HL-60 (cell line): ENCODE measurements around the gene SCNN1G.

Experiments used
- GABPA ChIP-seq: IDR thresholded peaks from 2 replicates; pipeline ENCODE4 v1.6.1; 2012; ENCODE audit warnings: low read depth
- POLR2AphosphoS5 ChIP-seq: IDR thresholded peaks from 2 replicates; pipeline ENCODE4 v1.6.1; 2012; ENCODE audit warnings: low read depth
- SPI1 ChIP-seq: IDR thresholded peaks from 2 replicates; pipeline ENCODE4 v1.6.1; 2012; ENCODE audit warnings: low read depth, mild to moderate bottlenecking, borderline replicate concordance
- TF ChIP-seq, protein P1 (sequence below): IDR thresholded peaks from 2 replicates; pipeline ENCODE4 v1.6.1; 2012; ENCODE audit warnings: low read depth; ENCODE audit not compliant: insufficient replicate concordance
- TF ChIP-seq, protein P2 (sequence below): IDR thresholded peaks from one replicate; pipeline ENCODE4 v1.5.1; 2011; ENCODE audit warnings: low read length, control low read depth, inconsistent platforms; ENCODE audit not compliant: insufficient read depth

DNA sequence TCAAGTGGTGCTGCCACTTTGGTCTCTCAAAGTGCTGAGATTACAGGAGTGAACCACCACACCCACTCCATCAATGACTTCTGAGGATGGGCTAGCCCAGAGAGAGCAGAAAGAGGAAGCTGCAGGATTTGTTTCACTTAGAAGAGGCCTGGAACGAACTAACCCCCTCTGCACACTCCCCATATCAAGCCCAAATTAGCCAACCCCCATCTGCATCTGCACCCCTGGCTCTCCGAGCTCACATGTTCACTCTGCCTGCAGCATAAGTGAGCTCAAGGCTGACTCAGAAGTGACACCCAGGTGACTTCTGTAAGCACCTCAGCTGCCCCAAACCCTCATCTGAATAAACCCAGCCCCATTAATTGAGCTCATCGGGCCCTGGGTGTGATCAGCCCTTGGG, 4.8 kb downstream of the SCNN1G start:
- TF ChIP-seq, protein P1, sequence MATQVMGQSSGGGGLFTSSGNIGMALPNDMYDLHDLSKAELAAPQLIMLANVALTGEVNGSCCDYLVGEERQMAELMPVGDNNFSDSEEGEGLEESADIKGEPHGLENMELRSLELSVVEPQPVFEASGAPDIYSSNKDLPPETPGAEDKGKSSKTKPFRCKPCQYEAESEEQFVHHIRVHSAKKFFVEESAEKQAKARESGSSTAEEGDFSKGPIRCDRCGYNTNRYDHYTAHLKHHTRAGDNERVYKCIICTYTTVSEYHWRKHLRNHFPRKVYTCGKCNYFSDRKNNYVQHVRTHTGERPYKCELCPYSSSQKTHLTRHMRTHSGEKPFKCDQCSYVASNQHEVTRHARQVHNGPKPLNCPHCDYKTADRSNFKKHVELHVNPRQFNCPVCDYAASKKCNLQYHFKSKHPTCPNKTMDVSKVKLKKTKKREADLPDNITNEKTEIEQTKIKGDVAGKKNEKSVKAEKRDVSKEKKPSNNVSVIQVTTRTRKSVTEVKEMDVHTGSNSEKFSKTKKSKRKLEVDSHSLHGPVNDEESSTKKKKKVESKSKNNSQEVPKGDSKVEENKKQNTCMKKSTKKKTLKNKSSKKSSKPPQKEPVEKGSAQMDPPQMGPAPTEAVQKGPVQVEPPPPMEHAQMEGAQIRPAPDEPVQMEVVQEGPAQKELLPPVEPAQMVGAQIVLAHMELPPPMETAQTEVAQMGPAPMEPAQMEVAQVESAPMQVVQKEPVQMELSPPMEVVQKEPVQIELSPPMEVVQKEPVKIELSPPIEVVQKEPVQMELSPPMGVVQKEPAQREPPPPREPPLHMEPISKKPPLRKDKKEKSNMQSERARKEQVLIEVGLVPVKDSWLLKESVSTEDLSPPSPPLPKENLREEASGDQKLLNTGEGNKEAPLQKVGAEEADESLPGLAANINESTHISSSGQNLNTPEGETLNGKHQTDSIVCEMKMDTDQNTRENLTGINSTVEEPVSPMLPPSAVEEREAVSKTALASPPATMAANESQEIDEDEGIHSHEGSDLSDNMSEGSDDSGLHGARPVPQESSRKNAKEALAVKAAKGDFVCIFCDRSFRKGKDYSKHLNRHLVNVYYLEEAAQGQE = no peak
- TF ChIP-seq, protein P2, sequence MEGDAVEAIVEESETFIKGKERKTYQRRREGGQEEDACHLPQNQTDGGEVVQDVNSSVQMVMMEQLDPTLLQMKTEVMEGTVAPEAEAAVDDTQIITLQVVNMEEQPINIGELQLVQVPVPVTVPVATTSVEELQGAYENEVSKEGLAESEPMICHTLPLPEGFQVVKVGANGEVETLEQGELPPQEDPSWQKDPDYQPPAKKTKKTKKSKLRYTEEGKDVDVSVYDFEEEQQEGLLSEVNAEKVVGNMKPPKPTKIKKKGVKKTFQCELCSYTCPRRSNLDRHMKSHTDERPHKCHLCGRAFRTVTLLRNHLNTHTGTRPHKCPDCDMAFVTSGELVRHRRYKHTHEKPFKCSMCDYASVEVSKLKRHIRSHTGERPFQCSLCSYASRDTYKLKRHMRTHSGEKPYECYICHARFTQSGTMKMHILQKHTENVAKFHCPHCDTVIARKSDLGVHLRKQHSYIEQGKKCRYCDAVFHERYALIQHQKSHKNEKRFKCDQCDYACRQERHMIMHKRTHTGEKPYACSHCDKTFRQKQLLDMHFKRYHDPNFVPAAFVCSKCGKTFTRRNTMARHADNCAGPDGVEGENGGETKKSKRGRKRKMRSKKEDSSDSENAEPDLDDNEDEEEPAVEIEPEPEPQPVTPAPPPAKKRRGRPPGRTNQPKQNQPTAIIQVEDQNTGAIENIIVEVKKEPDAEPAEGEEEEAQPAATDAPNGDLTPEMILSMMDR = no peak
- TF ChIP-seq POLR2AphosphoS5 (no peak), SPI1 (no peak), GABPA (no peak)
